ENCODE data around the gene MROH7.

The MROH7 gene

DNA sequence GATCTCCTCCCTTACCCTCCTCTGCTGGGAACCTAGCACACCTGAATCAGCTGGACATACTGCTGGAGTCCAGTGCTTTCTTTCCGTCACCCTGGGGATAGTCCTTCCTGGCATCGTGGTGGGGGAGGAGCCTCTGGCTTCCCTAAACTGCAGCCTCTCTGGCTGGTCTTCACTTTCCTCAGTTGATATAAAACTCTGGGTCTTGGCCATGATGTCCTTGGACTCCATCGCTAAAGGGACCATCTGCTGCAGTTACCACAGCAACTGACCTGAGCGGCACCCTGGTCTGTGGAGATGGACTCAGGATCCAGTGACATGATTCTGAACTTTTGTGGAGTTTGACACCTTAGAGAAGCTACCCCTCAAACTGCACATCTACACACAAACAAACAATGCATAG, 99.9 kb downstream of the MROH7 start:
- no peak overlapping the region for H3K27ac ChIP-seq
- TF ChIP-seq, protein P1, sequence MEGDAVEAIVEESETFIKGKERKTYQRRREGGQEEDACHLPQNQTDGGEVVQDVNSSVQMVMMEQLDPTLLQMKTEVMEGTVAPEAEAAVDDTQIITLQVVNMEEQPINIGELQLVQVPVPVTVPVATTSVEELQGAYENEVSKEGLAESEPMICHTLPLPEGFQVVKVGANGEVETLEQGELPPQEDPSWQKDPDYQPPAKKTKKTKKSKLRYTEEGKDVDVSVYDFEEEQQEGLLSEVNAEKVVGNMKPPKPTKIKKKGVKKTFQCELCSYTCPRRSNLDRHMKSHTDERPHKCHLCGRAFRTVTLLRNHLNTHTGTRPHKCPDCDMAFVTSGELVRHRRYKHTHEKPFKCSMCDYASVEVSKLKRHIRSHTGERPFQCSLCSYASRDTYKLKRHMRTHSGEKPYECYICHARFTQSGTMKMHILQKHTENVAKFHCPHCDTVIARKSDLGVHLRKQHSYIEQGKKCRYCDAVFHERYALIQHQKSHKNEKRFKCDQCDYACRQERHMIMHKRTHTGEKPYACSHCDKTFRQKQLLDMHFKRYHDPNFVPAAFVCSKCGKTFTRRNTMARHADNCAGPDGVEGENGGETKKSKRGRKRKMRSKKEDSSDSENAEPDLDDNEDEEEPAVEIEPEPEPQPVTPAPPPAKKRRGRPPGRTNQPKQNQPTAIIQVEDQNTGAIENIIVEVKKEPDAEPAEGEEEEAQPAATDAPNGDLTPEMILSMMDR (conservative IDR thresholded peaks at IDR 0.05) = no peak

- TF ChIP-seq, protein P1 (conservative IDR thresholded peaks at IDR 0.05) = no peak
- H3K27ac ChIP-seq = no peak overlapping the region
These were observed 100.7 kb downstream of the MROH7 start for GRCh38 chr1:54742282-54742681.

DNA sequence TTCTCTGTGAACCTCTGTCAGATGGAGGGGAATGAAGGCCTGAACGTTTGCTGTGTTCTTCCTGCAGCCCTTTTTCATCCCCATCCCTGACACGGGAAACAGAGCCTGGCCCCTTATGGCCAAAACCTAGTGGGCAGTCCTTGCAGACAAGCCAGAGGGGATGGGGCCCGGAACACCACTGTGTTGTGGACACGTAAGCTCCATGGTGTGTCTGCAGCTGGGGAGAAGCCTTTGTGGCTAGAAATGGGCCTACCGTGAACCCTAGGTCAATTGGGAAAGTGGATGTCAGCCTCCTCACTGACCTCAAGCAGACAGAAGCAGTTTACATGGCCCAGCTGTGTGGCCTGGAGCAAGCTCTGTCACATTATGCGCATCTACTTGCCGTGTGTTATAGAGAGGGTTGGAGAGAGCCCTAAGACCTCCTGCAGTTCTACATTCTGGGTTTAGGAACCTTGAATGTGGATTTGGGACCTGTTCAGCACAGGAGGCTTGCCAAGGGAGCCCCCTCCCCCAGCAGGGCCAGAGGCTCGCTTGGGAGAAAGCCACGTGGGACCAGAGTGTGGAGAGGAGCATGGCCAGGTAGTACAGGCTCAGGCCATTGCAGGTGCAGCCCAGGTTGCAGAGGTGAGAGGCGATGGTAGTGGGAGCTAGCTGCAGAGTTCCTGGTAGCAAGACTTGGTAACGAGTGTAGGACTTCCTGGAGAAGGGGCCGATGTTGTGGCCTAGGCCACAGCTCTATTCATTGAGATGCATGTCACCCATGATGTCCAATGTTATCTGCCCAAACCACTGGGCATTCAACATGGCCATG, 102.0 kb downstream of the MROH7 start:
- TF ChIP-seq, protein P1 (conservative IDR thresholded peaks at IDR 0.05) = no peak
- no peak overlapping the region for H3K27ac ChIP-seq

DNA sequence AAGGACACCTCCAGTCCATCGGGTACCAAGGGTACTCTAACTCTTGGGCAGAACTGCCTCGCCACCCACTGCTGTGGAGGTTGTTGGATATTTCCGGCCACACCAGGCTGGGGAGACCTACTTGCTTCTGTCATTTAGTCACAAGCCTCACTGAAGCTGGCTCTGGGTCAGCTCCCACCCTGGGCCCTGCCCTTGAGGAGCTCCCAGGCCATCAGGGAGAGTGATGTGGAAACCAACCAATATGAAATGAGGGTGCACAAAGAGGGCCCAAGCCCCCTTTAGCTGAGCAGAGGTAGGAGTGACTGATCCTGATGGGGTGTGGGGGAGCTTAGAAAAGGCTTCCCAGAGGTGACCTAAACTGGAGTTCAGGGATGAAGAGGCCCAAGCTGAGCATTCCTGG, 103.1 kb downstream of the MROH7 start:
- no peak overlapping the region for H3K27ac ChIP-seq
- TF ChIP-seq, protein P1 (conservative IDR thresholded peaks at IDR 0.05) = no peak

GRCh38 chr1:54745274-54745673, 103.7 kb downstream of the MROH7 start:
- TF ChIP-seq, protein P1 (conservative IDR thresholded peaks at IDR 0.05) = no peak
- no peak overlapping the region for H3K27ac ChIP-seq

GRCh38 chr1:54745864-54746263, 104.3 kb downstream of the MROH7 start:
- TF ChIP-seq, protein P1 (conservative IDR thresholded peaks at IDR 0.05) = no peak
- no peak overlapping the region for H3K27ac ChIP-seq

GRCh38 chr1:54748094-54748835, 106.7 kb downstream of the MROH7 start:
- TF ChIP-seq, protein P1 (conservative IDR thresholded peaks at IDR 0.05) = no peak
- H3K27ac ChIP-seq = no peak overlapping the region

All from VCaP (cell line).